ENCODE results near the gene SLAIN2.

SLAIN2 gene

DNA sequence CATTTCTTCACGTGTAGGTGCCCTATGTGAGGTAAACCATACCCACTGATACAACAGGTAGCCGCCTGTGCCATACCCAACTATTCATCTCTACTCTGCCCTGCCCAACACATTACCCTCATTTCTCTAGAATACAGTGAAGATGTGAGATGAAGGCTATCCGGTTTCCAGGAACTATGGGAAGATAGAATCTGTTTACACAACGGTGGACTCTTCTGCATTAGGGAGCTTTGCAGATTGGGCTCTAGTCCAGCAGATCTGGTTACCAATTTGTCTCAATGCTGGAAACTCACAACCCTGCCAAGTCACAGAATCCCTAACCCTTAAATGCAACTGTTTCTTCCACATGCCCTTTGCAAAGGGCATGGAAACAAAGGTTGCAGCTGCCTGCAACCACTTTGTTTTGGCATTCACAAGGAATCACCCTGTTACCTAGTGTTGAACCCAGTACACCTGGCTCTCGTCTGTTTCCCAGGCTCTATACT lies 6.4 kb upstream of the SLAIN2 start:
- no peak for DNase-seq

DNA sequence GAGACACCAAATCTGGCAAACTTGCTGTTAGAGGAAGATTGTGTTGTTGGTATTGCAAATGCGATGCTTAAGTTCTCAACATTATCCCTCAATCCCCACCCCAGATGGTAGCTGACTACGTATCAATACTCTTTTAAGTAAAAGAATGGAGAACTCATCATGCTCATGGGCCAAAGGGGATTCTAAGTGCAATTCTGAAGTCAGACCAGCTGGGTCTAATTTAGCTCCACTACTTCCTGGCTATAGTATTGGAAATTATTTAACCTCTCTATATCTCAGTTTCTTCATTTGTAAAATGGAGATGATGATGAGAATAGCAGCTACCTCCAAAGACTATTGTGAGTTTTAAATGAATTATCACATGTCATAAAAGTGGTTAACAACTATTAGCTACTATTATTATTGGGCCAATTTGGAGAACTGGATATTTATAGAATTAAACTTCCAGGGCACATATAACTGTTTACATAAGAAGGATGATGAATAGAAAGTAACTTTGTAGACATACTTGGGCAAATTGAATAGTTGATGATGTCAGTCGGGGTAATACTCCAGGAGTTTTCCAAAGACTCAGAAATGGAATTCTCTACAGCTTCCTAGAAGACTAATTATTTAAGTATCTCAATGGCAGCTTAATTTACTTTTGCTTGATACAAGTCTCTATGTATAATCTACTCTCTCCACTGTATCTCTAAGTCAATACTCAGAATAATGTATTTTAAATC lies 5.0 kb upstream of the SLAIN2 start:
- DNase-seq: no peak

DNA sequence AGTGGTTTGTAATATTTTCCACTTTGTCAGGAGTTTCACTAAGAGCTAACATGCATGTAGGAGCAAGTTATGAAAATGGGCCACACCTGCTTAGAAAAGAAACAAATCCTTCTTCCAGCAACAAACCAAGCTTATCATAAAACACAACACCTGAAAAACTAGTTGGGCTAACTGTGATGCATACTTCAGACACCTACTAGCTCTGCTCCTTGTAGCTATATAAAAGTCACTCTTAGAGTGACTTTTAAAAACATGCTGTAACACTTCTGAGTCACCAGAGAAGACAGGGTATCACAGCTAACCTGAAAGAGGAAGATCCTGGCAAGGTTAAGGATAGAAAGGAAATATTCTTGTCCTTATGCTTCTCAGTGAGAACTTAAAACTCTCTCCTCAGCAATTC lies 3.6 kb upstream of the SLAIN2 start:
- DNase-seq: no peak

DNA sequence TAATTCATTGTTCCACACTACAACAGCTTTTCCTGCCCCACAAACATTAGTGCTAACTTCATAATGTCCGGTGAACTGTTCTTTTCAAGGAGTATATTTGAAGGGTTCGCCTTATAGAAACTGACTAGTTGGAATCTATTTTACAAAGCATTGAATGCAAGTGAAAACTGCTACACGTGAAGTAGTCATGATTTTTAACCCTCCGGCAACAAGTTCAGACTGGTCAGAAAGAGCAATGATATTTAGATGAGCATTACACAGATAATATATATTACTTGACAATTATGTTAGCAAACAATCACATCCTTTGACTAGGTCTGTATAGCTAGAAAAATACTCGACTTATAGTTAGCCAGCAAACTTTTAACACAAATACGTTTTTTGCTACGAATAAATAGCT lies 1.7 kb upstream of the SLAIN2 start:
- no peak for DNase-seq

DNA sequence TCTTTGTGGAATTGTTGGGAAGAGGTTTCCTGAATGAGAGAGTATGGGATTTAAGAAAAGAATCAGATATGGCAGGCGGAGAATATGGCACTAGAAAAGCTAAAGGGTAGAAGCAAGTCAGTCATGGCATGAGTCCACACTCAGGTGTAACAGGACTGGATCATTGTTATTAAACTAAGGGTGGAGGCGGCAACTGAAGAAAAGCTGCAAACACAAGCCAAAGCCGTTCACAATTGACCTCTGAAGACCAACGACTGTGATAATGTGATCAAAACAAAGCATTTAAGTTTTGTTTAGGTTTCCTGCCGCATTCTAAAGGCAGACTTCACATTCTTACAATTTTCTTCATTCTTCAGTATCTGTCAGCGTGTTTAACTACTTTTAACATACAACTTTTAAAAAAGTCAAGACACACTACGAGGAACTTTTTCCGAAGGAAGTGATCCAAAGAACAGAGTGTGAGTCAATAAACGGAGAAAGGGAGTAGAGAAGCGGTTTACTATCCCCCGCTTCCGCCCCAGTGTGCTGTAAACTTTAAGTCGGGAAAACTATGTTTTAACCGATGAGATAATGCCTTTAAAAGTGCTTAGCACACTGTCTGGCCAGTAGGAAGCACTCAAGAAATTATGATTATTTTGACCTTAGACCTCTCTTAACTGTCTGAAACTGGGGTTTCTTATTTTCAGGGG lies 909 bp upstream of the SLAIN2 start:
- no peak for DNase-seq

DNA sequence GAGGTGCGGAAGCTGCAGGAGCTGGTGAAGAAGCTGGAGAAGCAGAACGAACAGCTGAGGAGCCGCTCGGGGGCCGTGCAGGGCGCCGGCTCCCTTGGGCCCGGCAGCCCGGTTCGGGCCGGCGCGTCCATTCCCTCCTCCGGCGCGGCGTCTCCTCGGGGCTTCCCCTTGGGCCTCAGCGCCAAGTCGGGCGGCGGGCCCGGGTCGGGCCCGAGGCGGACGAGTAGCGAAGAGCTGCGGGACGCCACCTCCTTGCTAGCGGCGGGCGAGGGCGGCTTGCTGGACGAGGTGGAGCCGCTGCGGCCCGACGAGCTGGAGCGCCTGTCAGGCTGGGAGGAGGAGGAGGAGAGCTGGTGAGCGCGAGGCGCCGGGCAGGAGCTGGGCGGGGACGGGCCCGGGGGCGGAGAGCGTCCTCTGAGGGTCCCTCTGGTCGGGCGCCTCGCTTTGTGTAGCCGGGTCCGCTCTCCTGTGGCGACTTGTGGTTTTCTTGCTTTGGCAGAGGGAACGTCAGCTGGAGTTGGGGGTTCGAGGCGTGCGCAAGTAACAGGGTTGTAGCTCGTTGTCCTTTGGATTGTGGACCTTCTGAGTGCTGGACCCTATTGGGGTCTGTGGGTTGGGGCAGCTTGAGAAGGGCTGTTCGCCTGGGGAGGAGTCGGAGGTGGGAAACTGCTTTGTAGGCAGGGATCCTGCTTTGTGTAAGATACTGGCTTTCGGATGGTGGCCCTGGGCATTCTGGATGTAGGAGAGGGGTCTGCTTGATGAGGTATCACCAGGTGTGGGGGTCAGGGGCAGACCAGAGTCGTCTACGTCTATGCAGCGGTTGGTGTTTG lies 662 bp downstream of the SLAIN2 start:
- peak; percentile 90 for DNase-seq

DNA sequence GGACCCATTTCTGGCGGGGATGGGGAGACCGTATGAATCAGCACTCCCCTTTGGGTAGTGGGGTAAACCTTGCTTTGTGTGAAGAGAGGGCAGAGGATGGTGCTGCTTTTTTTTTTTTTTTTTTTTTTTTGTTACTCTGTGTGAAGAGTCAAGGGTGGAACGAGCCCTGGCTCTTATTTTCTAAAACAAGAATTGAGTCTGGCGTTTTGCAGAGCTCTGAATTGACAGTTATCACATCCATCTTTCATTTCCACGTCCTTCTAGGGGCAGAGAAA lies 1.2 kb downstream of the SLAIN2 start:
- no peak for DNase-seq

DNA sequence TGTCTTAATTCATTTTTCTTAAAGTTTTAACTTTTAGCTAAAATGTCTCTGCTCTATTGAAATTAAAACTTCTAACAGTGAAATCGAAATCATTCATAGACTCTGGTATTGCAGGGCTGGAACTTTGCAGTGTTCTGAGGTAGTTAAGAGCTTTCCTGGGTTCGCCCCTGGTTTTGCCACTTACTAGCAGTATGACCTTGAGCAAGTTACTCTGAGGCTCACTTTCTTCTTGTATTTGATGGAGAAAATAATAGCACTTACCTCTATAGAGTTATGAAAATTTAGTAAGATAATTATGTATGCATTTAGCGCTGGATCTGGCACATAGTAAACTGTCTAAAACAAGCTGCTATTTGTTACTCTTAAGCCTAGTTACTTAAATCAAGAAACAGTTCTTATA lies 1.7 kb downstream of the SLAIN2 start:
- no peak for DNase-seq

DNA sequence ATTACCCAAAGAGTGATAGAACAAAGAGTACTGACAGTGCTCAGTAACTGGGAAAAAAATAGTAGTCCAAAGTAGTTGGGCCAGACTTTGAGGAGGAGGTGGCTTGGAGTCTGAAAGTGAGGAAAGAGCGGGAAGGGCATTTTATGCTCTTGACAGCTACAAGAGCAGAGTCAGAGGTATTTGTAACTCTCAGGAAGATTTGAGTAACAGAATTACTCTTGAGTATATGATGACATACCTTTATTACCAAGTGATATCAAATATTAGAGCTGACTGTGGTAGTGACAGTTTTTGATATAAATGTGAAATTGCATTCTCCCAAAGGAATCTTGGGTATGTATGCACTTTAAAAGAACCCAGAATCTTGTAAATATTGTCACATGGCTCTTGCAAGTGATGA lies 2.2 kb downstream of the SLAIN2 start:
- DNase-seq: no peak

DNA sequence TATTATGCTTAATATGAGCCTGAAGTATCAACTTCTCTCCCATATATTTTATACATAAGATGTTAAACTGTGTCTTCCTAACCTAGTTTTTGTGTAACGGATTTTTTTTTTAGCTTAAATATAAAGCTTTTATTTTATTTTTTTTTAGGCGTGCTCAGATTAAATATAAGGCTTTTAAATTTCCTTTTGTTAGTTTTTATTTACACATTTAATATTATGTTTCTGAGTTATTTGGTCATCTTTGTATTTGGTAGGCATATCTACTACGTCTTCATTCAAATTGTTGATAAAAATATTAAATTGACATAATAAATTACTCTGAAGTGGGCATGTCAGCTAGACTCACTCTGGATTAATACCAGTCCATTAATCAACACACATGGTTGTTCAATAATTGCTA lies 4.2 kb downstream of the SLAIN2 start:
- no peak for DNase-seq

DNA sequence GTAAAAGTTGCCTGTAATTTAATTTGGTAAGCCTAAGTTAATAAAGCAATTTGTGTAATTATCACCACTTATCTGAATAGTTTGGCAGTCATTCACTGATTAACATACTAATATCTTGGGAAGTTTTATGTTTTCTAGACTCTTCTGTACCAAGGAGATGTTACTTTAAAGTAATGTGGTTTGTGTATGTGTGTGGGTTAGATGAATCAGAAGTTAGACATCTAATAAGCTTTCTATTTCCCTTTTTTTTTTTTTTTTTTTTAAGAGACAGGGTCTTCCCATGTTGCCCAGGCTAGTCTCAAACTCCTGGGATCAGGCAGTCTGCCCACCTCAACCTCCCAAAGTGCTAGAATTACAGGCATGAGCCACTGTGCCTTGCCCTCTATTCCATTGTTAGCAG lies 5.3 kb downstream of the SLAIN2 start:
- no peak for DNase-seq

DNA sequence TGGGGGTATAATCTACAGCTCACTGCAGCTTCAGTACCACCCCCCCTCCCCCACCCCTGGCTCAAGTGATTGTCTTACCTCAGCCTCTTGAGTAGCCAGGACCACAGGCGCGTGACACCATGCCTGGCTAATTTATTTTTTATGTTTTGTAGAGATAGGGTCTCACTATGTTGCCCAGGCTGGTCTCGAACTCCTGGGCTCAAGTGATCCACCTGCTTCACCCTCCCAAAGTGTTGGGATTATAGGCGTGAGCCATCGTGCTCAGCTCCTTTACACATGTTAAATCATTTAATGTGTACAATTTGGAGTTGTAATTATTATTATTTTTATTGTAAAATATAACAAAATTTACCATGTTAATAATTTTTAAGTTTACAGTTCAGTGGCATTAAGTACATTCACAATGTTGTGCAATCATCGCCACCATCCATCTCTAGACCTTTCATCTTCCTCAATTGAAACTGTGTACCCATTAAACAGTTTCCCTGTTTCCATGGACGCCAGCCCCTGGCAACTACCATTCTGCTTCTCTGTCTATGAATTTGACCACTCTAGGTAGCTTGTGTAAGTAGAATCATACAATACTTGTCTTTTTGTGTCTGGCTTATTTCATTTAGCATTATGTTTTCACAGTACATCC lies 6.1 kb downstream of the SLAIN2 start:
- no peak for DNase-seq

DNA sequence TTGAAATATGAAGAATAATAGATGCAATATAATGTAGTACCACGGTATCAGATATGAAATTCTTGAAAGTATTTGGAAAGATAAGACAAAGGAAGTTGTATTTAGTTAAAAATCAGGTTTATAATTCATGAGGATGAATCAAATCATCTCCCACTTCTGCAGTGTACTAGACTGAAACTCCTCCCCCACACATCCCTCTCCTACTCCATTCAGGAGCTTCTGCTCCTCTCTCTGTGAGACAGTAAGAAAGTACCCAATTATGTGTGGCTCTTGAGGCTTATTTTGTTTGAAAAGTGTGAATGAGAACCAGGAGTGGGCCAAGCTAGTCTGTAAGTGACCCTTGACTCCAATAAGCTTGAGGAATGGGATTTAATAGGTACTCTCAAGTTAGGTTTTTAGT lies 9.5 kb downstream of the SLAIN2 start:
- DNase-seq: no peak

DNA sequence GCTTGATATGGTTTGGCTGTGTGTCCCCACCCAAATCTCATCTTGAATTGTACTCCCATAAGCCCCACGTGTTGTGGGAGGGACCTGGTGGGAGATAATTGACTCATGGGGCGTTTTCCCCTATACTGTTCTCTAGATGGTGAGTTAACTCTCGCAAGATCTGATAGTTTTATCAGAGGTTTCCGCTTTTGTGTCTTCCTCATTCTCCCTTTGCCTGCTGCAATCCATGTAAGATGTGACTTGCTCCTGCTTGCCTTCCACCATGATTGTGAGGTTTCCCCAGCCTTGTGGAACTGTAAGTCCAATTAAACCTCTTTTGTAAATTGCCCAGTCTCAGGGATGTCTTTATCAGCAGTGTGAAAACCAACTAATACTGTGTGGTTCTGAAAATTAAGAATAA lies 11.5 kb downstream of the SLAIN2 start:
- no peak for DNase-seq

DNA sequence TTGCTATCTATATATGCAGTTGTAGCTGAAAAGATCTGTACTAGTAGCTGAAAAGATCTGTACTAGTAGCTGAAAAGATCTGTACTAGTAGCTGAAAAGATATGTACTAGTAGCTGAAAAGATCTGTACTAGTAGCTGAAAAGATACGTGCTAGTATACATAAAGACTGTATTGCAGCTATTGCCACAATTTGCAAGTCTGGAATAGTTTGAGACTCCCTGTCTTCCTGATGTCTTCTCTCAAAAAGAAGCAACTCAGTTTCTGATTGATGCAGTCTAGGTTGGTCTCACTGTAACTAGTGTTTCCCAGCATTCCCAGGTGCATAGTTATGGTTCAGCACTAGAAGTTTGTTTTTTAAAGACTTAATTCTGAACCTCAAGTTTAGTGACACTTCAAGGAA lies 15.0 kb downstream of the SLAIN2 start:
- DNase-seq: no peak

DNA sequence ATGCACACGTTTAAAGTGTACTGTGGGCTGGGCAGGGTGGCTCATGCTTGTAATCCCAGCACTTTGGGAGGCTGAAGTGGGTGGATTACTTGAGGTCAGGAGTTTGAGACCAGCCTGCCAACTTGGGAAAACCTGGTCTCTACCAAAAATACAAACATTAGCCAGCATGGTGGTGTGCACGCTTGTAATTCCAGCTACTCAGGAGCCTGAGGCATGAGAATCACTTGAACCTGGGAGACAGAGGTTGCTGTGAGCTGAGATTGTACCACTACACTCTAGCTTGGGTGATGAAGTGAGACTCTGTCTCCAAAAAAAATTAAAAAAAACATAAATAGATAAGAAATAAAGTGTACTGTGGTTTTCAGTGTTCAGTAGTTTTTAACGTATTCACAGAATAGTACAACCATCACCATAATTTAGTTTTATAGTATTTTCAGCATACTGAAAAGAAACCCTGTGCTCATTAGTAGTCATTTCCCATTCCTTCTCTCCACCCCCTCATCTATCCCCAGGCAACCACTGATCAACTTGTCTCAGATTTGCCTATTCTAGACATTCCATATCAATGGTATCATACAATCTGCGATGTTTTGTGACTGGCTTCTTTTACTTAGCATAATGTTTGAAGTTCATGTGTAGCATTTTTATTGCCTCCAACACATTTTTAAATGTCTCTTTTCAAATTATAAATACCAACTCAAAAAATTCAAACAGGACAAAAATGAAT lies 19.1 kb downstream of the SLAIN2 start:
- DNase-seq: no peak

DNA sequence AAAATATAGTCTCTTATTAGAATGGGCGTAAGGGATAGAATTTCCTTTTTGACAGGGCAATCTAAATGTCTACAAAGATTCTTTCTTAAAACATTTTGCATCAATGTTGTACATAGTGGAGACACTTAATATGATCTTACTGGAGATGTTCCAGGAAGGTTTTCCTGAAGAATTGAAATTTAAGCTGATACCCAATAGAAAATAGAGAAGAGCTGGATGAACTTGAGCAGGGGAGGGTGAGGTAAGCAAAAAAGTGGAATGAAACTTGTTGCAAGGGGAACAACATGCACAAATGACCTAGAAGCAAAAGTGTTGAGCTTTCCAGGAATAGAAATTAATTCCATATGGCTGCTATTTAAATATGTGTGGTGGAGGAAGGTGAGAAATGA lies 19.7 kb downstream of the SLAIN2 start:
- DNase-seq: no peak

DNA sequence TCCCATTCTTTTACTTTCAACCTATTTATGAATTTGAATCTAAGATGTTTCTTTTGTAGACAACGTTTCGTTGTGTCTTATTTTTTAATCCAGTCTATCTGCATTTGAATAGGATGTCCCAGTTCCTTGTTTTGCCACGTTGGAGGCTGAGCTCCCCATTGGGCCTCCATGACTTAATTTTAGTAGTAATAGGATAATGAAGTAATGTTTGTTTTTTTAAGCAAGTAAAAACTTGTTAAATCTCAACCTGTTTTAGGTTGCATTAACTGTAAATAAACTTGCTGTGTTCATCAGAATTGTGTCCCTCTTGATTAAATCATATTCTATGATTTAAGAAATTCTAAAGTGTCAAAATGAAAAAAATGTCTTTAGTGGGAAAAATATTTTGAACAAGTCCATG lies 25.3 kb downstream of the SLAIN2 start:
- DNase-seq: no peak

DNA sequence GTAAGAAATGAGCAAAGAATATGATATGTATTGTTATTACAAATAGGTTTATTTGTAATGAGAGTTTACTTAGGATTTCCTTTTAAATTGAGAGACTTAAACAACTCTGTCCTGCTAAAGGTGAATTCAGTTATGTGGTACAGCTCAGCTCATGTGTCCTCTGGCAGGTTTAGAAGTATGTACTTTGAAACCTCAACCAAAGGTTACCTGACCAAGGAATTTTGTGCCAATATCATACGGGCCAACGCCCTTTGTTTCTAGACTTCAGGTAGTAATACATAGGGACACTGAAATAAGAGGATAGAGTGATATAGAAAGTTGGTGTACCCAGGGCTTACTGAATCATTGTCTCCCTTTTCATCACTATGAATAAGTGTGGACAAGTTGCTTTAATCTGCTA lies 25.7 kb downstream of the SLAIN2 start:
- DNase-seq: no peak

DNA sequence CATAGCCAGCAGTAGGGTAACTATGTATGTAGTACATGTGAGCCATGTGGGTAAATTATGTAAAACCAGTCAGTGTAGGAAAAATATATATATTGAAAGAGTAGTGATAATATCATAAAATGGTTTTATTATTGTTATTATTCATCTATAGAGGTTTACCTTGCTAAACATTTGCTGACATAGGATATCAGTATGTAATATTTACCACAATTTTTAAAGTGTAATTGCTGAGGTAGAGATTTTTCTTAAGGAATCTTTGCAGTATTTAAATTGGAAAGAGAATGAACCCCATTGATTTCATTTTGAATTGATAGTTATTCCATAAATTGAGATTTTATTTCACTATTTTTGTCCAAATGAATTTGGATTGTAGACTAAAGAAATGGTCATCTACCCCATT lies 27.1 kb downstream of the SLAIN2 start:
- DNase-seq: no peak

DNA sequence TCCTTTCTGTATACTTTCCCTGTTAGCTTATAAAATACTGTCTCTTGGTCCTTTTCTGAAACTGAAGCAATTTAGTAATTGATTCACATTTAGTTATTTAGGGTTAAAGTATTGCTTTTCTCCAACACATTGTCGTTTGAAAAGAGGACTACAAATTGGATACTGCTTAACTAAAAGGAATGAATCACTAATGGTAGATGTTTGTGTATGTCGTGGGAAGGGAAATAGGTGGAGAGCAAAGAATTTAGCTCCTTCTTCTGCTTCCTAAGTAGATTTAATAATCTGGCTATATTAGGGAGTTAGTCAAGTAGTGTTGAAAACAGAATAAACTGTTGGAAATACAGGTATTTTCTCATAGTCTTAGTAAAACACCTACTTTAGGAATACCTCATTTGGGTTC lies 27.9 kb downstream of the SLAIN2 start:
- DNase-seq: no peak

DNA sequence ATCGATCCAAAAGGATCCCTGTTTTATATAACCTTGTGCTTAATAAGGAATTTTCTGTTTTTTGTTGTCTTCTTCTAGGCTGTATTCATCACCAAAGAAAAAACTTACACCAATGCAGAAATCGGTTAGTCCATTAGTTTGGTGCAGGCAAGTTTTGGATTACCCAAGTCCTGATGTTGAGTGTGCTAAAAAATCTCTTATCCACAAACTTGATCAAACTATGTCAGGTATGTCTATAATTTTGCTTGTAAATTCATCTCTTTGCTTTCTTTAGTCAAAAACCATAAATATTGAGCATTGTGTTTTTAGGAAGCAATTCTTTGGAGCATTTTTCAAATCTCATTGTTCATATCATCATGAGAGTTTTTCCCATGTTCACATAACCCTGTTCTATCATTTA lies 28.4 kb downstream of the SLAIN2 start:
- no peak for DNase-seq
